ENCODE measurements around the gene MROH2A. TPM values are rescaled to one million over a fixed set of nuclear protein-coding genes. Genes with fewer than 3 reads are reported as not detected.

Gene MROH2A
- total and polyA plus RNA-seq, 9 of the 15 experiments (the other 6 are each of a cell fraction or from before 2014, with no cell fraction given): 0.03 TPM; not detected in 8

GRCh38 chr2:233764761-233765160, 13.4 kb upstream of the MROH2A start:
- Histone ChIP-seq H3K36me3 (ENCODE audit: control insufficient read depth, insufficient read depth, low read length) (no peaks in the 10 kb centered on the region), H3K9me3 (replicated peaks; ENCODE audit: control insufficient read depth, insufficient read depth, low read depth, low read length) (no peaks in the 10 kb centered on the region), H4K20me1 (replicated peaks; ENCODE audit: control insufficient read depth, insufficient read depth, low read length) (no peaks in the 10 kb centered on the region), H3K79me2 (ENCODE audit: control insufficient read depth, insufficient read depth, low read length) (no peaks in the 10 kb centered on the region), H3K27ac (ENCODE audit: extremely low read depth, low read depth, low read length) (no peak overlapping the region), H2AFZ (ENCODE audit: low read depth, low read length) (no peak overlapping the region), H3K4me1 (replicated peaks in 1 of 2; ENCODE audit: control insufficient read depth in 2 of 2, insufficient read depth in 2 of 2, low read length in 2 of 2) (no peaks in the 10 kb centered on the region), H3K9me1 (ENCODE audit: control insufficient read depth, insufficient read depth, low read length) (no peaks in the 10 kb centered on the region), H3K9ac (ENCODE audit: insufficient read depth in 1 of 2, low read depth in 2 of 2, low read length in 2 of 2) (no peak overlapping the region), H3K4me3 (no peak overlapping the region), H3K4me2 (ENCODE audit: insufficient read depth, low read length) (no peak overlapping the region), H3K27me3 (ENCODE audit: control insufficient read depth in 2 of 2, insufficient read depth in 2 of 2, low read length in 2 of 2) (peaks cover 0 to 16% of the 10 kb centered on the region in 2 experiments; a peak in 3 of 5 replicates)
- FAIRE-seq (no peak), ATAC-seq (no peak), DNase-seq (ENCODE audit: extremely low read depth in 1 of 4, low spot score in 3 of 4) (no peak)
- ChIA-PET CTCF (ENCODE audit: low intra/inter-chr PET ratio) (no interaction called here), POLR2A (no interaction called here)
- BruUV-seq (replicated peaks): no TSS peak
- in situ Hi-C loops (cut with MboI) (no loop called here), intact Hi-C loops (cut with micrococcal nuclease) (no loop called here)
- WGBS (ENCODE audit: insufficient coverage, low coverage, missing lambda C conversion rate): 0% methylated on average over 2 of the region's 3 CpGs
- TF ChIP-seq THRA (IDR thresholded peaks at IDR 0.05): no peak

GRCh38 chr2:233766416-233766815, 11.7 kb upstream of the MROH2A start:
- Histone ChIP-seq H3K27ac (ENCODE audit: extremely low read depth, low read depth, low read length) (no peak overlapping the region), H3K79me2 (ENCODE audit: control insufficient read depth, insufficient read depth, low read length) (no peaks in the 10 kb centered on the region), H3K36me3 (ENCODE audit: control insufficient read depth, insufficient read depth, low read length) (no peaks in the 10 kb centered on the region), H3K4me1 (replicated peaks in 1 of 2; ENCODE audit: control insufficient read depth in 2 of 2, insufficient read depth in 2 of 2, low read length in 2 of 2) (no peaks in the 10 kb centered on the region), H3K4me3 (no peak overlapping the region), H2AFZ (ENCODE audit: low read depth, low read length) (no peak overlapping the region), H4K20me1 (replicated peaks; ENCODE audit: control insufficient read depth, insufficient read depth, low read length) (no peaks in the 10 kb centered on the region), H3K27me3 (ENCODE audit: control insufficient read depth in 2 of 2, insufficient read depth in 2 of 2, low read length in 2 of 2) (peaks cover 0 to 7% of the 10 kb centered on the region in 2 experiments; a peak in 3 of 5 replicates), H3K4me2 (ENCODE audit: insufficient read depth, low read length) (no peak overlapping the region), H3K9ac (ENCODE audit: insufficient read depth in 1 of 2, low read depth in 2 of 2, low read length in 2 of 2) (no peak overlapping the region), H3K9me1 (ENCODE audit: control insufficient read depth, insufficient read depth, low read length) (no peaks in the 10 kb centered on the region), H3K9me3 (replicated peaks; ENCODE audit: control insufficient read depth, insufficient read depth, low read depth, low read length) (no peaks in the 10 kb centered on the region)
- TF ChIP-seq REST (IDR thresholded peaks at IDR 0.05; ENCODE audit: borderline replicate concordance): no peak
- no peak for TF ChIP-seq REST (CRISPR knock-in tag; IDR thresholded peaks at IDR 0.05; ENCODE audit: low read depth)
- ATAC-seq (no peak), FAIRE-seq (no peak), DNase-seq (ENCODE audit: extremely low read depth in 1 of 4, low spot score in 3 of 4) (no peak)
- intact Hi-C loops (cut with micrococcal nuclease): no loop called here
- BruUV-seq (replicated peaks): no TSS peak
- CTCF ChIA-PET (ENCODE audit: low intra/inter-chr PET ratio): no interaction called here
- in situ Hi-C loops (cut with MboI): no loop called here
- POLR2A ChIA-PET: no interaction called here
- 11% methylated on average over 3 of the region's 4 CpGs for WGBS (ENCODE audit: insufficient coverage, low coverage, missing lambda C conversion rate)
